GM10266 (cell line): Measurements from ENCODE around the gene SRRT.
"Not testable (repeated sequence)": the region's sequence is repeated elsewhere in the genome, so short reads cannot be mapped to it uniquely, and the experiment has no call there.

Source experiments
- DNase-seq: peaks from one replicate; pipeline ENCODE4 v3.0.0; 2012; ENCODE audit errors: extremely low spot score
- CTCF ChIP-seq: IDR thresholded peaks from 2 replicates; pipeline ENCODE4 v1.5.1; 2012; ENCODE audit warnings: mild to moderate bottlenecking, low read depth; ENCODE audit not compliant: control insufficient read depth, insufficient read depth; ENCODE audit errors: missing control alignments

SRRT gene

GRCh38 chr7:100899432-100899831 lies 24.5 kb downstream of the SRRT start:
- DNase-seq = no peak
- TF ChIP-seq CTCF = no peak

GRCh38 chr7:100900978-100901377 lies 26.1 kb downstream of the SRRT start:
- DNase-seq = no peak
- no peak for TF ChIP-seq CTCF

GRCh38 chr7:100901921-100902332 lies 27.0 kb downstream of the SRRT start:
- TF ChIP-seq CTCF = no peak
- DNase-seq = no peak

- no peak for TF ChIP-seq CTCF
Observed at GRCh38 chr7:100902638-100903037, 27.7 kb downstream of the SRRT start.

GRCh38 chr7:100908512-100908911 lies 33.6 kb downstream of the SRRT start:
- TF ChIP-seq CTCF = no peak
- DNase-seq = no peak

More at GRCh38 chr7:100902638-100903037, 27.7 kb downstream of the SRRT start:
- DNase-seq = no peak

- DNase-seq = not testable (repeated sequence)
Observed at GRCh38 chr7:100910443-100910842, 35.5 kb downstream of the SRRT start.

GRCh38 chr7:100911484-100911883 lies 36.6 kb downstream of the SRRT start:
- no peak for TF ChIP-seq CTCF
- no peak for DNase-seq

- no peak for TF ChIP-seq CTCF
- DNase-seq = no peak
Observed at GRCh38 chr7:100914208-100914878, 39.4 kb downstream of the SRRT start.
